ENCODE data around the gene GRID1.

The GRID1 gene

DNA sequence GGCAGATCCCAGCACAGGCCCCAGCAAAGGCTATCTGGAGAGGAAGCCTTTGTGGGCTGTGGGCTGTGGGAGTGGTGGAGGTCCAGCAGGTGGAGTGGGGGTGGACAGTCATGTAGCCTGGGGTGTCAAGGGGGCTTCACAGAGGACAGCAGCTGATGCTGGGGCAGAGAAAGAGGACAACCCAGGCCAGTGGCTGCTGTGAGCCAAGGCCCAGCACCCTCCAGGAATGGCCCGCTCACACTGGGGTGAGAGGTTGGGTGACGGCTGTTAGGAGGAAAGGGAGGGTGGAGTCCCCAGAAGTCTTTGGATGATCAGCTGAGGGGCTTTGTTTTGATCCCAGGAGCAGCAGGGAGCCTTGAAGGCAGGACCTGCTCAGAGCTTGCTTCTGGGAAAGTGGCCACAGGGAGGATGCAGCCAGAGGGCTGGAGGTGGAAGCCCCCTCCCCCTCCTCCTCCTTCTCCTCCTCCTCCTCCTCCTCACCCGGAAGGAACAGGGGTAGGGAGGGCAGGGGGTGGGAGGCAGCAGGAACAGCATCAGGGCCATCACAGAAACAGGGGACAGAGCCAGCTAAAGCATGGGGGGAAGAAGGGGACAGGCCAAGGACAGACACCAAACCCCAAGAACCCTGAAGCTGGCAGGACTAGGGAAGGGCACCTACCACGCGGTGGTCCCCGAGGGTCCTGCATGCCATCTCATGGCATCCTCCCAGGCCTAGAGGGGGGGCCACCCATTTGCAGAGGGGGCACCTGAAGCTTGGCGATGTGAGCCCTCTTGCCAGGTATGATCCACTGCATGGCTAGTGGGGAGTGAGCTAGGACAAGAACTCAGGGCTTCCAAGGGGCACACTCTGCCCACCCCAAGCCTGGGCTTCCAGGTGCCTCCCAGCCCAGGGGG is 144.9 kb downstream of the GRID1 start:
- Mint-ChIP-seq H3K27me3 (peaks cover 10% of the 10 kb centered on the region), H3K27ac (no peak overlapping the region), H3K36me3 (no peaks in the 10 kb centered on the region), H3K9me3 (no peaks in the 10 kb centered on the region), H3K4me1 (peaks cover 10% of the 10 kb centered on the region), H3K4me3 (no peak overlapping the region)
- ATAC-seq: no peak

GRCh38 chr10:86220626-86221025 is 146.0 kb downstream of the GRID1 start:
- peaks cover 8% of the 10 kb centered on the region for H3K27me3 Mint-ChIP-seq
- no peak for ATAC-seq
- no peak overlapping the region for H3K4me3 Mint-ChIP-seq
- peaks cover 10% of the 10 kb centered on the region for H3K4me1 Mint-ChIP-seq
- H3K9me3 Mint-ChIP-seq: no peaks in the 10 kb centered on the region
- H3K27ac Mint-ChIP-seq: no peak overlapping the region
- H3K36me3 Mint-ChIP-seq: no peaks in the 10 kb centered on the region

- Mint-ChIP-seq H3K36me3 (no peaks in the 10 kb centered on the region), H3K9me3 (no peaks in the 10 kb centered on the region), H3K27me3 (peaks cover 8% of the 10 kb centered on the region), H3K27ac (no peak overlapping the region), H3K4me3 (no peak overlapping the region), H3K4me1 (peaks cover 2% of the 10 kb centered on the region)
- ATAC-seq: no peak
These were observed 147.3 kb downstream of the GRID1 start for GRCh38 chr10:86219271-86219670.

DNA sequence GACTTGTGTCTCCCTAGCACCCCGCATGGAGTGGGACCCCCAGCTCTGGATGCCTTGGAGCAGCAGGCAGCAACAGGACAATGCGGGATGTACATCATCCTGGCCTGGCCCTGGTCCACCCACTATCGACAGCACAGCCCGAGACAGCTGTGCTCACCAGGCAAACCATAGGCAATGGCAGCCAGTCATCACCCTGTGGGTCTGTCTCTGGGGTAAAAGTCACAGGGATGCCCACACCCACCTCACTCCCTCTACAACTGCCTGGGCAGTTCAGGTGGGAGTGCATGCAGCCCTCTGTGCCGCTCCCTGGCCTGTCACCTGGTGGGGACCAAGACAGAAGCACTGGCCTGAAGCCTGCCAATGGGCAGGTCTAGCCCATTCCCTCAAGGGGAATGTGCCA is 147.8 kb downstream of the GRID1 start:
- Mint-ChIP-seq H3K27me3 (peaks cover 13% of the 10 kb centered on the region), H3K9me3 (no peaks in the 10 kb centered on the region), H3K27ac (no peak overlapping the region), H3K4me1 (no peaks in the 10 kb centered on the region), H3K4me3 (no peak overlapping the region), H3K36me3 (no peaks in the 10 kb centered on the region)
- no peak for ATAC-seq

GRCh38 chr10:86218160-86218559 is 148.4 kb downstream of the GRID1 start:
- Mint-ChIP-seq H3K36me3 (no peaks in the 10 kb centered on the region), H3K27me3 (peaks cover 14% of the 10 kb centered on the region), H3K27ac (no peak overlapping the region), H3K9me3 (no peaks in the 10 kb centered on the region), H3K4me3 (no peak overlapping the region), H3K4me1 (no peaks in the 10 kb centered on the region)
- ATAC-seq: no peak

GRCh38 chr10:86217371-86218080 is 149.1 kb downstream of the GRID1 start:
- Mint-ChIP-seq H3K27me3 (peaks cover 14% of the 10 kb centered on the region), H3K36me3 (no peaks in the 10 kb centered on the region), H3K4me3 (no peak overlapping the region), H3K9me3 (no peaks in the 10 kb centered on the region), H3K27ac (no peak overlapping the region), H3K4me1 (no peaks in the 10 kb centered on the region)
- no peak for ATAC-seq

GRCh38 chr10:86216886-86217285 is 149.7 kb downstream of the GRID1 start:
- Mint-ChIP-seq H3K27me3 (peaks cover 14% of the 10 kb centered on the region), H3K27ac (no peak overlapping the region), H3K9me3 (no peaks in the 10 kb centered on the region), H3K36me3 (no peaks in the 10 kb centered on the region), H3K4me3 (no peak overlapping the region), H3K4me1 (no peaks in the 10 kb centered on the region)
- ATAC-seq: no peak

DNA sequence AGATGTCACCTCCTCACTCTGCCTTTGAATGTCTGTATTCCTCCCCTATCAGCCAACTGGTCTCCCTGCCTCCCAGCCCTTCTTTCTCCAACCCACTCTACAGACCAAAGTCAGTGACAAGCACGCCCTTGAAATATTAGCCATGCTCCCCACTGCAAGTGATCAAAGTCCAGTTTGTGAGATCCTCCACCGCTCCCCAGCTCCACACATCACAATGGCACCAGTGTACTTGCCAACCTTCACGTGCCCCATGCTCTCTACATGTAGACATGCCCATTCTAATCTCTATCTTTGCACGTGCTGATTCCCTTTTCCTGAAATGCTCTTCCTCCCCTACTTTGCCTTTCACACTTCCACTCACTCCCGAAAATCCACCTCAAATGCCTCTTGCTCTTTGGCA is 150.9 kb downstream of the GRID1 start:
- H3K4me1 Mint-ChIP-seq: no peaks in the 10 kb centered on the region
- no peaks in the 10 kb centered on the region for H3K9me3 Mint-ChIP-seq
- no peak for ATAC-seq

DNA sequence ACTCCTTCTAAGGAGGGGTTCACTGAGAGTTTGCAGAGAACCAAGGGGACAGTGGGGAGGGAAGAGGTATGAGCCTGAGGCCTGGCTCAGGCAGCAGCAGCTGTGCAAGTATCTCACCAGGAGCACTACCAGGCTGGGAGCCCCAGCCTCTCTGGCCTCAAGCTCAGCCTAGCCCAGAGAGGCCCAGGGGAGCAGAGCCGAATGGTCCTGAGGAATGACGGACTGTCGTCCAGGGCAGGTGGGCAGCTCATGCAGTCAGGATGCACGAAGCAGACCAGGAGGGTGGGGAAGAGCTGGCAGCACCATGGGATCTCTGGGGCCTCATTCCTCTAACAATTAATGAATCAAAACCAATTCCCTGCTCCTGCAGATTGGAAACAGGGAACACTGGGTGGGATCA is 151.5 kb downstream of the GRID1 start:
- Mint-ChIP-seq H3K4me1 (no peaks in the 10 kb centered on the region), H3K9me3 (no peaks in the 10 kb centered on the region), H3K36me3 (no peaks in the 10 kb centered on the region), H3K4me3 (no peak overlapping the region), H3K27me3 (peaks cover 6% of the 10 kb centered on the region), H3K27ac (no peak overlapping the region)
- ATAC-seq: no peak

More for the DNA sequence above, 150.9 kb downstream of the GRID1 start:
- Mint-ChIP-seq H3K27ac (no peak overlapping the region), H3K4me3 (no peak overlapping the region), H3K27me3 (peaks cover 6% of the 10 kb centered on the region), H3K36me3 (no peaks in the 10 kb centered on the region)

- no peaks in the 10 kb centered on the region for H3K36me3 Mint-ChIP-seq
- ATAC-seq: no peak
- H3K27me3 Mint-ChIP-seq: peaks cover 6% of the 10 kb centered on the region
- H3K9me3 Mint-ChIP-seq: no peaks in the 10 kb centered on the region
- H3K4me3 Mint-ChIP-seq: no peak overlapping the region
- H3K4me1 Mint-ChIP-seq: no peaks in the 10 kb centered on the region
- H3K27ac Mint-ChIP-seq: no peak overlapping the region
These were observed 153.4 kb downstream of the GRID1 start for GRCh38 chr10:86213148-86213547.

- peaks cover 6% of the 10 kb centered on the region for H3K27me3 Mint-ChIP-seq
- no peaks in the 10 kb centered on the region for H3K36me3 Mint-ChIP-seq
- H3K27ac Mint-ChIP-seq: no peak overlapping the region
- ATAC-seq: no peak
- no peaks in the 10 kb centered on the region for H3K4me1 Mint-ChIP-seq
- H3K4me3 Mint-ChIP-seq: no peak overlapping the region
- H3K9me3 Mint-ChIP-seq: no peaks in the 10 kb centered on the region
These were observed 154.2 kb downstream of the GRID1 start for GRCh38 chr10:86212391-86212700.

GRCh38 chr10:86211691-86212390 is 154.8 kb downstream of the GRID1 start:
- no peaks in the 10 kb centered on the region for H3K4me1 Mint-ChIP-seq
- no peak for ATAC-seq
- H3K4me3 Mint-ChIP-seq: no peak overlapping the region
- peaks cover 6% of the 10 kb centered on the region for H3K27me3 Mint-ChIP-seq
- H3K27ac Mint-ChIP-seq: no peak overlapping the region
- H3K36me3 Mint-ChIP-seq: no peaks in the 10 kb centered on the region
- H3K9me3 Mint-ChIP-seq: no peaks in the 10 kb centered on the region

GRCh38 chr10:86210416-86210815 is 156.2 kb downstream of the GRID1 start:
- H3K36me3 Mint-ChIP-seq: no peaks in the 10 kb centered on the region
- H3K4me3 Mint-ChIP-seq: no peak overlapping the region
- no peak overlapping the region for H3K27ac Mint-ChIP-seq
- H3K27me3 Mint-ChIP-seq: peaks cover 6% of the 10 kb centered on the region
- H3K9me3 Mint-ChIP-seq: no peaks in the 10 kb centered on the region
- H3K4me1 Mint-ChIP-seq: no peaks in the 10 kb centered on the region
- ATAC-seq: no peak

- Mint-ChIP-seq H3K4me3 (no peak overlapping the region), H3K27ac (no peak overlapping the region), H3K36me3 (no peaks in the 10 kb centered on the region), H3K27me3 (peaks cover 6% of the 10 kb centered on the region), H3K9me3 (no peaks in the 10 kb centered on the region), H3K4me1 (no peaks in the 10 kb centered on the region)
- ATAC-seq: no peak
These were observed 156.9 kb downstream of the GRID1 start for GRCh38 chr10:86209726-86210125.

DNA sequence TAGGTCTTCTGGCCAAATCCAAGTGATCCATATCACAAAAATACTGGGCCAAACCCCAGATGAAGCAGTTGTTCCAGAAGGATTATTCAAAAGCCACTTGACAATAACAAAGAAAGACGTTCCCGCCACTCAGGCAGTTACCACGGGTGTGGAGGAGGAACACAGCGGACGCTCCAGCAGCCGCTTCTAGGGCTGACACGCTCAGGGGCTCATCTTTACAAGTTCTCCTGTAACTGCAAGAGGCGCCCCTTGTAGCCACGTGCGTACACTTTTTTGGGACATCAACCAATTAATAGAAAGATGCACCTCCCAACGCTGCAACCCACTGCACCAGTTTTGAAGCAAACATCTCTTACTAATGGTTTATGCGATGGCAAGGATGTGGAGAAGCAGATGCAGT is 159.4 kb downstream of the GRID1 start:
- ATAC-seq: no peak
- Mint-ChIP-seq H3K4me1 (no peaks in the 10 kb centered on the region), H3K27me3 (no peaks in the 10 kb centered on the region), H3K9me3 (no peaks in the 10 kb centered on the region), H3K27ac (no peak overlapping the region), H3K4me3 (no peak overlapping the region), H3K36me3 (no peaks in the 10 kb centered on the region)

- Mint-ChIP-seq H3K27ac (no peak overlapping the region), H3K4me1 (no peaks in the 10 kb centered on the region), H3K36me3 (no peaks in the 10 kb centered on the region), H3K4me3 (no peak overlapping the region), H3K27me3 (peaks cover under 1% of the 10 kb centered on the region), H3K9me3 (no peaks in the 10 kb centered on the region)
- no peak for ATAC-seq
These were observed 160.4 kb downstream of the GRID1 start for GRCh38 chr10:86206240-86206579.
